Middle frontal gyrus (tissue), 1 donor: ENCODE measurements around the gene MOB1B.

Experiments used
- DNase-seq: peaks from one replicate; pipeline ENCODE4 v3.0.0-alpha.2; 2015; ENCODE audit warnings: low spot score; ENCODE audit errors: extremely low spot score

Gene MOB1B

DNA sequence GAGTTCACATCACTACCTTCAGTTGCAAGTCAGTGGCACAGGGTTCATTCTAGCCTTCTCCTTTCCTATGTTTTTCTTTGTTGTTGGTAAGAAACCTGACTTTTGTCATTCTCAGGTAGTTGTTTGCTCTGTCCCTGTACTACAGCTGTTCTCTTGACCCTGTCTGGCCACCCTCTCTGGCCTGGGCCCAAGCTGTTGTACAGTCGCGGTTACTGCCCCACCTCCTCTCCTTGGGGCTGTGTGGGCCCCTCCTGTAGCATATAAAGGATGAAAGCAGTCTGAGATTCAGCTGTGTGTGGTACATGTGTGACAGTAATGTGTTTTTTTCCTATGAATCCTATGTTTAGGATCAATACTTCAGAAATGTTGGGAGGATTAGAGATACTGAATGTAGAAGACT, 12.5 kb downstream of the MOB1B start:
- no peak for DNase-seq

GRCh38 chr4:70915036-70915815, 13.1 kb downstream of the MOB1B start:
- DNase-seq = no peak

- DNase-seq = no peak
Observed at GRCh38 chr4:70915874-70916559, 13.8 kb downstream of the MOB1B start.

- DNase-seq = no peak
Observed at GRCh38 chr4:70920592-70920991, 18.4 kb downstream of the MOB1B start.

GRCh38 chr4:70925418-70925817, 23.2 kb downstream of the MOB1B start:
- no peak for DNase-seq

DNA sequence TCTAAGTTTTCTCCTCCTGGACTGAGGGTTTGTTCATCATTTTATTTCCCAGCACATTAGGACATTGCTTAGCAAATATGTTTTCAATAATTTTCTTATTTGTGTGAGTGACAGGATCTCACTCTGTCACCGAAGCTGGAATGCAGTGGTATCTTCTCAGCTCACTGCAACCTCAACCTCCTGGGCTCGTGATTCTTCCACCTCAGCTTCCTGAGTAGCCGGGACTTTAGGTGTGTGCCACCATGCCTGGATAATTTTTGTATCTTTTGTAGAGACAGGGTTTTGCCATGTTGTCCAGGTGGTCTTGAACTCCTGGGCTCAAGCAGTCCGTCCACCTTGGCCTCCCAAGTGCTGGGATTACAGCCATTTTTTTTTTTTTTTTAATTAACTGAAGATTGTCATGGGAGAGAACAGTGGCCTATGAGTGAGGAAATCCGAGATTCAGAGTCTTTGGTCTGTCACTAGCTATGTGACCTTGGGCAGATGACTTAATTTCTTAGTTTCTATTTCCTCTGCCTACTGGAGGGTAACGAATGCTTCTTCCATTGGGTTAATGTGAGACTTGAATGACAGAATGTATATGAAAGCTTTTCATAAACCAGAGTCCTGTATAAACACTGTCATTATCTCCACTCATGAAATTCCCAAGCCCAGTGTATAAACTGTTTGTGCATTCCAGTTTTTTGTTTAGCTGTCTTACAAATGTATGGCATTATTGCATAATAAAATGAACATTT, 23.9 kb downstream of the MOB1B start:
- no peak for DNase-seq

DNA sequence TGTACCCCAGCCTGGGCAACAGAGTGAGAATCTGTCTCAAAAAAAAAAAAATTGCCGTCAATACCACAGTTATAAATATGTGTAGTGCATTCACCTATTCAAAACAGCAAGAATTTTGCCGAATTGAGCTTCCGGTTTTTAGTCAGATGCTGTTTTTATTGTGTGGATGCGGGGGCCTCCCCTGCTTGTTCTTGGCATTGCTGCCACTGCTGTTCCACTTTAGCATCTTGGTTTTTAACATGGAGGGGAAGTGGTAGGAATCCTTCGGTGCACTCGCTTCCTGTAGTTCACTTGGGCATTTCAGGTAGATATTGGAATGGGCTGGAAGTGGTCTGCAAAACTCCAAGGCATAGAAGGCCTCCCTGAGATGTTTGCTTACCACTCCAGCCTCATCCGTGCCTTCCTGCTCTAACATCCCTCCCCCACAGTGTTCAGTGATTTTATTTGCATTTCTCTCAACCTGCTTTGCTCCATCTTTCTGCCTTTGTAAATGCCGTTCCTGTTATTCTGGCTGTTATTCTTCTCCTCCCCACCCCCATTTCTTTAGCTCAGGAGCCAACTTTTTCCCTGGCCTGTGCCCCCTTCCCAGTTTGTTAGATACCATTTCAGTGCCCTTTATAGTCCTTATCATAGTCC, 25.5 kb downstream of the MOB1B start:
- DNase-seq = no peak

GRCh38 chr4:70930530-70931256, 28.5 kb downstream of the MOB1B start:
- DNase-seq = no peak

DNA sequence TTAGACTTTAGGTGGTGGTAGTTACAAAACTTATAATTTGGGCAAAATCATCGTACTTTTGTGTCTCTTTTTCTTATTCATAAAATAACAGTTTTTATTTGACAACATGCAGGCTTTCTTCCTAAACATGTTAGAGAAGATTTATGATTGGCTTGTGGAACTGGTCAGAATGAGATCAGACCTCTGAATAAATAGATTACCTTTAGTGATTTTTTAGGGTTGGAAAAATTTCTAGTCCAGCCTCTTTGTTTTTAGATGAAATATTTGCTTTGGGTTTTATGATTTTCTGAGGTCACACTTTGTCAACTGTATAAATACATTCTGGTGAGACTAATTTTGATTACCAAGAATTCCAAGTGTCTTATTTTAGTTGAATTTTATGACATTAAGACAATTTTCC, 29.2 kb downstream of the MOB1B start:
- DNase-seq = no peak

- DNase-seq = no peak
Observed at GRCh38 chr4:70932984-70933383, 30.8 kb downstream of the MOB1B start.

DNA sequence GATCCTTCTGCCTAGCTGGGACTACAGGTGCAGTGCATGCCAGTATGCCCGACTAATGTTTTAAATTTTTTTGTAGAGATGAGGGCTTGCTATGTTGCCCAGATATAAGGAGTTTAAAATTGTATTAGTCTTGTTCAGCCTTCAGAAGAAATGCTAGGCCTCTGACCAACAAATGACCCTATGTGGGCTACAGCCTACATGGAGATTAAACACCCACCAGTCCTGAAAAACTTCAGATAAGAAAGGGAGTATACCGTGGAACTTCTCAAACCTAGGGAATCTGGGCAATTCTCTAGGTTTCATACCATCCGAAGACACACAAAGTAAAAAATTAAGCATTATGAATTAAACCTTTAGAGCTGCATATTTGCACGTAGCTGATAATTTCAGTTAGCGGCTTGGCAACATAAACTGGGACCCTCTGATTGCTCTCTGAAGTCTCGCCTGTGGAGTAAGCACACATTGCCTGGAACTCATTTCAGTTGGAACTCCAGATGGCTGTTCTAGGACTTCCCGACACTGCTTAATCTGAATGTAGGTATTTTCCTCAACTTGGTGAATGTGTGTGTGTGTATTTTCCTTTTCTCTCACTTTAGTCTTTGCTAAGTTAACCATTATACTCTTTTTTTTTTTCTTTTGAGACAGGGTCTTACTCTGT, 33.0 kb downstream of the MOB1B start:
- no peak for DNase-seq

DNA sequence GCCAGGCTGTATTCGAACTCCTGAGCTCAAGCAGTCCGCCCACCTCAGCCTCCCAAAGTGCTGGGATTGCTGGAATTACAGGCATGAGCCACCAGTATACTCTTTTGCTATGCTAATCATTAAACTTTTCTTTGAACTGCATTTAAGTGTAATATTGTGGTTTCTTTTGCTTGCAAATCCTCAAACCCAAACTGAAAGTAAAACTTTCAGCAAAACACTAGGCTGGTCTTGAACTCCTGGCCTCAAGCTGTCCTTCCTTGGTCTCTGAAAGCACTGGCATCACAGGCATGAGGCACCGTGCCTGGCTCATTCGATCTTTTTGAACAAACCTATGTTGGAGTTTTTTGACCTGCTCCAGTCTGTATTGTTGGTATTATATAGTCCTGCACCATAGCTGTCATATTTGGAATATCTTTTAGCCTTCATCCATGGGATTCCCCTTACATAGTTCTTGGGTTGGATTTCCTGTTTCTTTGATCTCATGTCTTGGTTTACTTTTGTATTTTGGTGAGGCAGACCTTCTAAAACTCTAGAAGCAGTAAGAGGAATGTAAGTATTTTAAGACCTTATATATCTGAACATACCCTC, 34.1 kb downstream of the MOB1B start:
- no peak for DNase-seq

DNA sequence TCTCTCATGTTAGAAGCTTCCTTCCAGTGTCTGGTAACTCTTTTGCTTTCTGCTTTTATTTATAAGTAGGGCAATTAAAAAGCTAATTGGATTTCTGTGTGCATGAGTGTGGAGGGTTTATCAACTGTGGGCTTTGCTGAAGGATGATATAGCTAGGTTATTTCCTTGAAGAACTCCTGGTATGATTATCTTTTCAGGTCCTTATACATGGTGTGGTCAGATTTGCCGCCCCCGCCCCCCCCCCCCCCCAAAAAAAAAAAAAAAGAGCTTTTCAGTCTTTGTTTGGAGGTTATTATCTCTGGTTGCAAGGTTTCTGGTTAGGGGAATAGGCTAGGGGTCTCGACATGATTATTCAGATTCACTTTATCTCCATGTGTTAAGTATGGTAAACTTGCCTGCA, 35.9 kb downstream of the MOB1B start:
- DNase-seq = no peak

- no peak for DNase-seq
Observed at GRCh38 chr4:70940134-70940533, 38.0 kb downstream of the MOB1B start.

GRCh38 chr4:70943114-70943513, 40.9 kb downstream of the MOB1B start:
- no peak for DNase-seq

GRCh38 chr4:70945046-70945445, 42.9 kb downstream of the MOB1B start:
- no peak for DNase-seq

GRCh38 chr4:70945452-70946055, 43.4 kb downstream of the MOB1B start:
- no peak for DNase-seq

- DNase-seq = no peak
Observed at GRCh38 chr4:70946939-70947338, 44.8 kb downstream of the MOB1B start.

- no peak for DNase-seq
Observed at GRCh38 chr4:70948665-70949260, 46.6 kb downstream of the MOB1B start.
